ENCODE results near the gene C1orf167.

DNA sequence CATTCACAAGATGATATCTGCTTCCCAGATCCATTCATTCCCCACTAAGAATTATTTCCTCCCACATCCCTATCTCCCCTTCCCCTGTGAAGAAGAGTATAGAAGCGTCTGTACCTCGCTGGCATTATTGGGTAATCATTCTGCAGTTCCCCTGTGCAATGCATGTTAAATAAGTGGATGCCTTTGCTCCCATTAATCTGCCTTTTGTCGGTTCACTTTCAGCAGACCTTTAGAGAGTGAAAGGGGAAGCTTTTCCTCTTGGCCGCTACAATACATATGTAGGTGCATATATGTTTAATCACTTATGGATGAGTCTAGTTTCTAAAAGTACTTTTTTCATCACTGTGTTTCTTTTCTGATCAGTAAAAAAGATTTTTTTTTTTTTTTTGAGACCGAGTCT, 51.0 kb downstream of the C1orf167 start:
- TF ChIP-seq, protein P1, sequence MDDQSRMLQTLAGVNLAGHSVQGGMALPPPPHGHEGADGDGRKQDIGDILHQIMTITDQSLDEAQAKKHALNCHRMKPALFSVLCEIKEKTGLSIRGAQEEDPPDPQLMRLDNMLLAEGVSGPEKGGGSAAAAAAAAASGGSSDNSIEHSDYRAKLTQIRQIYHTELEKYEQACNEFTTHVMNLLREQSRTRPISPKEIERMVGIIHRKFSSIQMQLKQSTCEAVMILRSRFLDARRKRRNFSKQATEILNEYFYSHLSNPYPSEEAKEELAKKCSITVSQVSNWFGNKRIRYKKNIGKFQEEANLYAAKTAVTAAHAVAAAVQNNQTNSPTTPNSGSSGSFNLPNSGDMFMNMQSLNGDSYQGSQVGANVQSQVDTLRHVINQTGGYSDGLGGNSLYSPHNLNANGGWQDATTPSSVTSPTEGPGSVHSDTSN (IDR thresholded peaks at IDR 0.05) = no peak
- TF ChIP-seq, protein P2, sequence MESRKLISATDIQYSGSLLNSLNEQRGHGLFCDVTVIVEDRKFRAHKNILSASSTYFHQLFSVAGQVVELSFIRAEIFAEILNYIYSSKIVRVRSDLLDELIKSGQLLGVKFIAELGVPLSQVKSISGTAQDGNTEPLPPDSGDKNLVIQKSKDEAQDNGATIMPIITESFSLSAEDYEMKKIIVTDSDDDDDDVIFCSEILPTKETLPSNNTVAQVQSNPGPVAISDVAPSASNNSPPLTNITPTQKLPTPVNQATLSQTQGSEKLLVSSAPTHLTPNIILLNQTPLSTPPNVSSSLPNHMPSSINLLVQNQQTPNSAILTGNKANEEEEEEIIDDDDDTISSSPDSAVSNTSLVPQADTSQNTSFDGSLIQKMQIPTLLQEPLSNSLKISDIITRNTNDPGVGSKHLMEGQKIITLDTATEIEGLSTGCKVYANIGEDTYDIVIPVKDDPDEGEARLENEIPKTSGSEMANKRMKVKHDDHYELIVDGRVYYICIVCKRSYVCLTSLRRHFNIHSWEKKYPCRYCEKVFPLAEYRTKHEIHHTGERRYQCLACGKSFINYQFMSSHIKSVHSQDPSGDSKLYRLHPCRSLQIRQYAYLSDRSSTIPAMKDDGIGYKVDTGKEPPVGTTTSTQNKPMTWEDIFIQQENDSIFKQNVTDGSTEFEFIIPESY (IDR thresholded peaks at IDR 0.05; ENCODE audit: borderline replicate concordance, low read depth) = no peak
- TF ChIP-seq, protein P3, sequence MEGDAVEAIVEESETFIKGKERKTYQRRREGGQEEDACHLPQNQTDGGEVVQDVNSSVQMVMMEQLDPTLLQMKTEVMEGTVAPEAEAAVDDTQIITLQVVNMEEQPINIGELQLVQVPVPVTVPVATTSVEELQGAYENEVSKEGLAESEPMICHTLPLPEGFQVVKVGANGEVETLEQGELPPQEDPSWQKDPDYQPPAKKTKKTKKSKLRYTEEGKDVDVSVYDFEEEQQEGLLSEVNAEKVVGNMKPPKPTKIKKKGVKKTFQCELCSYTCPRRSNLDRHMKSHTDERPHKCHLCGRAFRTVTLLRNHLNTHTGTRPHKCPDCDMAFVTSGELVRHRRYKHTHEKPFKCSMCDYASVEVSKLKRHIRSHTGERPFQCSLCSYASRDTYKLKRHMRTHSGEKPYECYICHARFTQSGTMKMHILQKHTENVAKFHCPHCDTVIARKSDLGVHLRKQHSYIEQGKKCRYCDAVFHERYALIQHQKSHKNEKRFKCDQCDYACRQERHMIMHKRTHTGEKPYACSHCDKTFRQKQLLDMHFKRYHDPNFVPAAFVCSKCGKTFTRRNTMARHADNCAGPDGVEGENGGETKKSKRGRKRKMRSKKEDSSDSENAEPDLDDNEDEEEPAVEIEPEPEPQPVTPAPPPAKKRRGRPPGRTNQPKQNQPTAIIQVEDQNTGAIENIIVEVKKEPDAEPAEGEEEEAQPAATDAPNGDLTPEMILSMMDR (IDR thresholded peaks at IDR 0.05) = no peak
- TF ChIP-seq EP300 (IDR thresholded peaks at IDR 0.05; ENCODE audit: borderline replicate concordance in 1 of 2, low read depth in 1 of 2, low read length in 1 of 2) (no peak), RAD21 (IDR thresholded peaks at IDR 0.05; ENCODE audit: low read length) (no peak), YY1 (IDR thresholded peaks at IDR 0.05; ENCODE audit: low read depth) (no peak), USF2 (IDR thresholded peaks at IDR 0.05; ENCODE audit: borderline replicate concordance, low read depth, low read length) (no peak), EZH2phosphoT487 (IDR thresholded peaks at IDR 0.05; ENCODE audit: borderline replicate concordance, low read depth) (no peak), NRF1 (IDR thresholded peaks at IDR 0.05; ENCODE audit: low read depth, low read length) (no peak), GATA2 (CRISPR knock-in tag; IDR thresholded peaks at IDR 0.05) (no peak), JUND (IDR thresholded peaks at IDR 0.05) (no peak)
- TF ChIP-seq, protein P4, sequence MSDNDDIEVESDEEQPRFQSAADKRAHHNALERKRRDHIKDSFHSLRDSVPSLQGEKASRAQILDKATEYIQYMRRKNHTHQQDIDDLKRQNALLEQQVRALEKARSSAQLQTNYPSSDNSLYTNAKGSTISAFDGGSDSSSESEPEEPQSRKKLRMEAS (IDR thresholded peaks at IDR 0.05; ENCODE audit: low read depth) = no peak

All from SK-N-SH (cell line).